GM18909 (cell line): ENCODE results near the gene CNGB1.

Source experiments
- ATAC-seq: cut with Tn5 transposase; IDR thresholded peaks from one replicate; pipeline ENCODE4 v1.9.1; 2021; ENCODE audit warnings: mild to moderate bottlenecking; ENCODE audit not compliant: unreplicated experiment, poor library complexity

The CNGB1 gene

GRCh38 chr16:57997528-57998265, 26.8 kb upstream of the CNGB1 start:
- ATAC-seq = no peak

- ATAC-seq = no peak
Observed at GRCh38 chr16:57997176-57997527, 26.2 kb upstream of the CNGB1 start.

GRCh38 chr16:57996406-57997175, 25.7 kb upstream of the CNGB1 start:
- ATAC-seq = no peak

- ATAC-seq = no peak
Observed at GRCh38 chr16:57995721-57996405, 24.9 kb upstream of the CNGB1 start.

GRCh38 chr16:57994778-57995177, 23.9 kb upstream of the CNGB1 start:
- ATAC-seq = peak; percentile 62

- no peak for ATAC-seq
Observed at GRCh38 chr16:57994361-57994760, 23.4 kb upstream of the CNGB1 start.

- no peak for ATAC-seq
Observed at GRCh38 chr16:57993897-57994296, 23.0 kb upstream of the CNGB1 start.

- no peak for ATAC-seq
Observed at GRCh38 chr16:57993438-57993837, 22.5 kb upstream of the CNGB1 start.

GRCh38 chr16:57992084-57992483, 21.2 kb upstream of the CNGB1 start:
- ATAC-seq = no peak

GRCh38 chr16:57991551-57992059, 20.7 kb upstream of the CNGB1 start:
- ATAC-seq = no peak

GRCh38 chr16:57988929-57989328, 18.0 kb upstream of the CNGB1 start:
- ATAC-seq = no peak

- no peak for ATAC-seq
Observed at GRCh38 chr16:57987441-57988177, 16.7 kb upstream of the CNGB1 start.

GRCh38 chr16:57986196-57986595, 15.3 kb upstream of the CNGB1 start:
- ATAC-seq = no peak

GRCh38 chr16:57985204-57986181, 14.6 kb upstream of the CNGB1 start:
- peak; percentile 19 for ATAC-seq

- peak; percentile 83 for ATAC-seq
Observed at GRCh38 chr16:57984443-57985203, 13.7 kb upstream of the CNGB1 start.

- no peak for ATAC-seq
Observed at GRCh38 chr16:57982385-57982784, 11.5 kb upstream of the CNGB1 start.

GRCh38 chr16:57981636-57982035, 10.7 kb upstream of the CNGB1 start:
- ATAC-seq = no peak

GRCh38 chr16:57979006-57979585, 8.2 kb upstream of the CNGB1 start:
- ATAC-seq = no peak
